GM23248 (cell line): ENCODE data around the gene SLC13A4.

Experiments used
- EZH2 ChIP-seq: fragments of 200-600 bp; sonication (generic); IDR thresholded peaks from 2 replicates; pipeline ENCODE4 v1.6.1; 2018; ENCODE audit warnings: antibody characterized with exemption, mild to moderate bottlenecking; ENCODE audit not compliant: insufficient read depth, poor library complexity, severe bottlenecking
- EZH2phosphoT487 ChIP-seq: fragments of 200-600 bp; sonication (generic); IDR thresholded peaks from 2 replicates; pipeline ENCODE4 v1.6.1; 2018; ENCODE audit warnings: antibody characterized with exemption, moderate library complexity, mild to moderate bottlenecking, low read depth; ENCODE audit not compliant: insufficient read depth

DNA sequence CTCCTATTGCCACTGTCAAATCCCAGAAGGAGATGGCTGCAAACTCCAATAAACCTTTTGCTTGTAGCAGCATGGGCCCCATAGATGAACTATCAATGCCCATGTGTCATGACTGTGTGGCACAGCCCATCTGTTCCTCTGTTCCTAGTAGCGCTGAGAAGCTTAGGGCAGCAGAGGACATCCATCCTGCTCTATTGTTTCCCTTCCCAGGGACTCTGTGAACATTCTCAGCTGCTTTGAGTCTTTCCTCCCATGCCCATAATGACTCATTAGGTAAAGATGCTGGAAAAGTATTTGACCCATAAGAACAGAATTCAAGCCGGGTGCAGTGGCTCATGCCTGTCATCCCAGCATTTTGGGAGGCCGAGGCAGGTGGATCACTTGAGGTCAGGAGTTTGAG lies 37.4 kb downstream of the SLC13A4 start:
- no peak for TF ChIP-seq EZH2
- no peak for TF ChIP-seq EZH2phosphoT487
